ENCODE data around the gene DSPP. TPM values are rescaled to one million over a fixed set of nuclear protein-coding genes. Genes with fewer than 3 reads are reported as not detected.
A peak's percentile ranks its signal among the peaks of the same experiment; 100 is the strongest.

Gene DSPP
- total and polyA plus RNA-seq, 11 donors, result not detected

- Histone ChIP-seq H3K27me3 (no peaks in the 10 kb centered on the region), H3K9me3 (no peaks in the 10 kb centered on the region), H3K4me1 (peaks cover 0 to 9% (median 0%) of the 10 kb centered on the region in 12 donors), H3K36me3 (no peaks in the 10 kb centered on the region), H3K4me3 (no peak overlapping the region), H3K27ac (peak overlapping the region in 6 of 12 donors; percentile 58 to 89 (median 77))
- DNase-seq (no peak), ATAC-seq (no peak)
- intact Hi-C loops (cut with DNase I), result no loop called here
- 68 to 87% (median 77%) methylated on average over 8 of the region's 8 CpGs for WGBS, 4 donors
- TF ChIP-seq CTCF (IDR thresholded peaks at IDR 0.05) (no peak), POLR2A (IDR thresholded peaks at IDR 0.05) (no peak)
Measured at GRCh38 chr4:87622303-87622702, 14.0 kb downstream of the DSPP start.

GRCh38 chr4:87624698-87625097 is 16.4 kb downstream of the DSPP start:
- 61 to 73% (median 70%) methylated on average over 2 of the region's 2 CpGs for WGBS, 4 donors
- H3K9me3 ChIP-seq, result no peaks in the 10 kb centered on the region

GRCh38 chr4:87631668-87632067 is 23.3 kb downstream of the DSPP start:
- no peak for TF ChIP-seq POLR2A (IDR thresholded peaks at IDR 0.05)
- TF ChIP-seq CTCF (IDR thresholded peaks at IDR 0.05), result no peak
- no peaks in the 10 kb centered on the region for H3K27me3 ChIP-seq
- DNase-seq, result no peak
- no peak overlapping the region for H3K4me3 ChIP-seq
- intact Hi-C loops (cut with DNase I), result no loop called here
- no peaks in the 10 kb centered on the region for H3K9me3 ChIP-seq
- no peak overlapping the region for H3K27ac ChIP-seq
- peaks cover 0 to 11% (median 4%) of the 10 kb centered on the region in 12 donors for H3K4me1 ChIP-seq
- no peak for ATAC-seq
- no peaks in the 10 kb centered on the region for H3K36me3 ChIP-seq

More at GRCh38 chr4:87624698-87625097, 16.4 kb downstream of the DSPP start:
- DNase-seq, result no peak
- Histone ChIP-seq H3K4me1 (peaks cover 0 to 9% (median 0%) of the 10 kb centered on the region in 12 donors), H3K4me3 (no peak overlapping the region), H3K27me3 (no peaks in the 10 kb centered on the region), H3K27ac (no peak overlapping the region), H3K36me3 (no peaks in the 10 kb centered on the region)
- TF ChIP-seq CTCF (IDR thresholded peaks at IDR 0.05), result no peak
- intact Hi-C loops (cut with DNase I), result no loop called here
- no peak for ATAC-seq

GRCh38 chr4:87632469-87632868 is 24.1 kb downstream of the DSPP start:
- intact Hi-C loops (cut with DNase I), result no loop called here
- no peak overlapping the region for H3K27ac ChIP-seq
- TF ChIP-seq POLR2A (IDR thresholded peaks at IDR 0.05) (no peak), CTCF (IDR thresholded peaks at IDR 0.05) (no peak)
- H3K27me3 ChIP-seq, result no peaks in the 10 kb centered on the region
- H3K4me3 ChIP-seq, result no peak overlapping the region
- no peak for ATAC-seq
- H3K9me3 ChIP-seq, result no peaks in the 10 kb centered on the region
- H3K36me3 ChIP-seq, result no peaks in the 10 kb centered on the region
- DNase-seq, result no peak
- peaks cover 0 to 11% (median 4%) of the 10 kb centered on the region in 12 donors for H3K4me1 ChIP-seq
- WGBS, 4 donors, result 68 to 92% (median 81%) methylated on average over 1 of the region's 1 CpG
